22Rv1 (cell line): ENCODE measurements around the gene NDC80.

ENCODE experiments used
- ZFX ChIP-seq: fragments of 450-650 bp; IDR thresholded peaks from 2 replicates; pipeline ENCODE4 v1.6.1; 2017; ENCODE audit warnings: antibody characterized with exemption, borderline replicate concordance
- TF ChIP-seq, protein P1 (sequence below): fragments of 450-650 bp; IDR thresholded peaks from 2 replicates; pipeline ENCODE4 v1.5.1; 2017; ENCODE audit warnings: mild to moderate bottlenecking

GRCh38 chr18:2570772-2571199 is 571 bp upstream of the NDC80 start:
- TF ChIP-seq, protein P1, sequence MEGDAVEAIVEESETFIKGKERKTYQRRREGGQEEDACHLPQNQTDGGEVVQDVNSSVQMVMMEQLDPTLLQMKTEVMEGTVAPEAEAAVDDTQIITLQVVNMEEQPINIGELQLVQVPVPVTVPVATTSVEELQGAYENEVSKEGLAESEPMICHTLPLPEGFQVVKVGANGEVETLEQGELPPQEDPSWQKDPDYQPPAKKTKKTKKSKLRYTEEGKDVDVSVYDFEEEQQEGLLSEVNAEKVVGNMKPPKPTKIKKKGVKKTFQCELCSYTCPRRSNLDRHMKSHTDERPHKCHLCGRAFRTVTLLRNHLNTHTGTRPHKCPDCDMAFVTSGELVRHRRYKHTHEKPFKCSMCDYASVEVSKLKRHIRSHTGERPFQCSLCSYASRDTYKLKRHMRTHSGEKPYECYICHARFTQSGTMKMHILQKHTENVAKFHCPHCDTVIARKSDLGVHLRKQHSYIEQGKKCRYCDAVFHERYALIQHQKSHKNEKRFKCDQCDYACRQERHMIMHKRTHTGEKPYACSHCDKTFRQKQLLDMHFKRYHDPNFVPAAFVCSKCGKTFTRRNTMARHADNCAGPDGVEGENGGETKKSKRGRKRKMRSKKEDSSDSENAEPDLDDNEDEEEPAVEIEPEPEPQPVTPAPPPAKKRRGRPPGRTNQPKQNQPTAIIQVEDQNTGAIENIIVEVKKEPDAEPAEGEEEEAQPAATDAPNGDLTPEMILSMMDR: no peak
- TF ChIP-seq ZFX: no peak
